GM19023 (cell line): ENCODE measurements around the gene HCK.
A peak's percentile ranks its signal among the peaks of the same experiment; 100 is the strongest.
"Not testable (repeated sequence)": the region's sequence is repeated elsewhere in the genome, so short reads cannot be mapped to it uniquely, and the experiment has no call there.

Experiments
- ATAC-seq: cut with Tn5 transposase; IDR thresholded peaks from one replicate; pipeline ENCODE4 v1.9.1; 2021; ENCODE audit warnings: mild to moderate bottlenecking, moderate library complexity; ENCODE audit not compliant: unreplicated experiment

HCK gene

GRCh38 chr20:32089637-32090362, 37.8 kb downstream of the HCK start:
- no peak for ATAC-seq

GRCh38 chr20:32091888-32092346, 39.9 kb downstream of the HCK start:
- peak; percentile 62 for ATAC-seq

- no peak for ATAC-seq
Observed at GRCh38 chr20:32098786-32099185, 46.7 kb downstream of the HCK start.

- no peak for ATAC-seq
Observed at GRCh38 chr20:32108814-32109391, 56.9 kb downstream of the HCK start.

- ATAC-seq = peak; percentile 85
Observed at GRCh38 chr20:32109392-32110172, 57.5 kb downstream of the HCK start, which contains the start of gene TM9SF4. Gene TM9SF4, plus strand, starts transcription at chr20:32109714. Its CDS starts 27 bp downstream, at chr20:32109741.

GRCh38 chr20:32110173-32110704, 58.2 kb downstream of the HCK start:
- peak; percentile 29 for ATAC-seq

GRCh38 chr20:32110727-32111126, 58.7 kb downstream of the HCK start:
- ATAC-seq = no peak

GRCh38 chr20:32111156-32111686, 59.2 kb downstream of the HCK start:
- ATAC-seq = no peak

- no peak for ATAC-seq
Observed at GRCh38 chr20:32111753-32112152, 59.7 kb downstream of the HCK start.

GRCh38 chr20:32112841-32113240, 60.8 kb downstream of the HCK start:
- ATAC-seq = no peak

GRCh38 chr20:32113591-32114260, 61.7 kb downstream of the HCK start:
- ATAC-seq = no peak

- ATAC-seq = no peak
Observed at GRCh38 chr20:32114305-32114960, 62.4 kb downstream of the HCK start.

GRCh38 chr20:32115211-32115767, 63.2 kb downstream of the HCK start:
- no peak for ATAC-seq

GRCh38 chr20:32116079-32116521, 64.1 kb downstream of the HCK start:
- ATAC-seq = no peak

GRCh38 chr20:32116796-32117195, 64.8 kb downstream of the HCK start:
- ATAC-seq = not testable (repeated sequence)

- not testable (repeated sequence) for ATAC-seq
Observed at GRCh38 chr20:32118427-32118826, 66.4 kb downstream of the HCK start.

- ATAC-seq = no peak
Observed at GRCh38 chr20:32119734-32120133, 67.7 kb downstream of the HCK start.

- ATAC-seq = not testable (repeated sequence)
Observed at GRCh38 chr20:32121908-32122307, 69.9 kb downstream of the HCK start.

GRCh38 chr20:32123088-32123487, 71.0 kb downstream of the HCK start:
- ATAC-seq = no peak
